Liver (tissue), 9 donors: ENCODE results near the gene C14orf180. TPM values are rescaled to one million over a fixed set of nuclear protein-coding genes. Genes with fewer than 3 reads are reported as not detected.

ENCODE experiments used
- DNase-seq: peaks from one replicate; pipeline ENCODE4 v3.0.0-alpha.2; 2017; ENCODE audit warnings: low spot score
- H3K27ac ChIP-seq, 2 donors: one replicate each; pipeline ENCODE4 v1.7.0; 2013; ENCODE audit warnings: inconsistent platforms in 2 of 2, low read length in 2 of 2, control low read depth in 1 of 2, low read depth in 1 of 2, mild to moderate bottlenecking in 1 of 2
- H3K27me3 ChIP-seq, 4 donors: one replicate each; pipeline versions ENCODE4 v1.6.1 to v1.7.0; 2013; ENCODE audit warnings: low read length in 3 of 4, inconsistent platforms in 1 of 4, mild to moderate bottlenecking in 1 of 4, moderate library complexity in 1 of 4; ENCODE audit not compliant: control insufficient read depth in 4 of 4, insufficient read depth in 4 of 4
- H3K36me3 ChIP-seq, 4 donors: one replicate each; pipeline versions ENCODE4 v1.6.1 to v1.7.0; 2013; ENCODE audit warnings: low read length in 3 of 4, mild to moderate bottlenecking in 3 of 4, low read depth in 1 of 4, moderate library complexity in 1 of 4; ENCODE audit not compliant: control insufficient read depth in 4 of 4, insufficient read depth in 3 of 4
- H3K4me1 ChIP-seq, 4 donors: one replicate each; pipeline versions ENCODE4 v1.6.1 to v1.7.0; 2013; ENCODE audit warnings: low read length in 3 of 4, mild to moderate bottlenecking in 3 of 4, moderate library complexity in 1 of 4; ENCODE audit not compliant: control insufficient read depth in 4 of 4, insufficient read depth in 4 of 4
- H3K4me3 ChIP-seq, 3 donors: one replicate each; pipeline versions ENCODE4 v1.6.1 to v1.7.0; 2013; ENCODE audit warnings: low read length in 3 of 3, control low read depth in 1 of 3, low read depth in 1 of 3, mild to moderate bottlenecking in 1 of 3
- H3K9ac ChIP-seq, 2 donors: one replicate each; pipeline ENCODE4 v1.7.0; 2013; ENCODE audit warnings: low read length in 2 of 2, mild to moderate bottlenecking in 2 of 2, moderate library complexity in 2 of 2, control low read depth in 1 of 2, low read depth in 1 of 2
- H3K9me3 ChIP-seq, 4 donors: one replicate each; pipeline versions ENCODE4 v1.6.1 to v1.7.0; 2013; ENCODE audit warnings: low read length in 3 of 4; ENCODE audit not compliant: control insufficient read depth in 4 of 4
- ATF3 ChIP-seq: IDR thresholded peaks from 2 replicates; pipeline ENCODE4 v1.6.1; 2016; ENCODE audit warnings: antibody characterized with exemption
- CTCF ChIP-seq: fragments of 150-350 bp; IDR thresholded peaks from 2 replicates; pipeline ENCODE4 v1.5.1; 2017; ENCODE audit warnings: improper control_type of control experiment, low read depth, low read length; ENCODE audit not compliant: missing input control
- EGR1 ChIP-seq, 2 donors: IDR thresholded peaks; 2 replicates each; pipeline ENCODE4 v1.6.1; 2016 to 2018; ENCODE audit warnings: antibody characterized with exemption in 2 of 2, low read depth in 2 of 2
- FOXA1 ChIP-seq: IDR thresholded peaks from 2 replicates; pipeline ENCODE4 v1.6.1; 2016; ENCODE audit warnings: antibody characterized with exemption
- FOXA2 ChIP-seq: IDR thresholded peaks from 2 replicates; pipeline ENCODE4 v1.6.1; 2016; ENCODE audit warnings: antibody characterized with exemption
- GABPA ChIP-seq, 2 donors: IDR thresholded peaks in 1 of 2; conservative IDR thresholded peaks in 1 of 2; 2 replicates each; pipeline ENCODE4 v1.6.1; 2016; ENCODE audit warnings: antibody characterized with exemption in 2 of 2, mild to moderate bottlenecking in 1 of 2, moderate library complexity in 1 of 2
- HNF4A ChIP-seq, 2 donors: conservative IDR thresholded peaks; 2 replicates each; pipeline ENCODE4 v1.6.1; 2016; ENCODE audit warnings: antibody characterized with exemption in 2 of 2, mild to moderate bottlenecking in 2 of 2
- HNF4G ChIP-seq: IDR thresholded peaks from 2 replicates; pipeline ENCODE4 v1.6.1; 2016; ENCODE audit warnings: antibody characterized with exemption
- JUND ChIP-seq, 2 donors: IDR thresholded peaks; 2 replicates each; pipeline ENCODE4 v1.6.1; 2016; ENCODE audit warnings: antibody characterized with exemption in 2 of 2
- MAX ChIP-seq: IDR thresholded peaks from 2 replicates; pipeline ENCODE4 v1.6.1; 2016; ENCODE audit warnings: antibody characterized with exemption
- NR2F2 ChIP-seq: IDR thresholded peaks from 2 replicates; pipeline ENCODE4 v1.6.1; 2016; ENCODE audit warnings: antibody characterized with exemption
- RAD21 ChIP-seq, 2 donors: IDR thresholded peaks; 2 replicates each; pipeline ENCODE4 v1.6.1; 2016; ENCODE audit warnings: antibody characterized with exemption in 2 of 2, mild to moderate bottlenecking in 2 of 2
- REST ChIP-seq: IDR thresholded peaks from 2 replicates; pipeline ENCODE4 v1.6.1; 2016; ENCODE audit warnings: antibody characterized with exemption, mild to moderate bottlenecking
- RXRA ChIP-seq, 2 donors: IDR thresholded peaks; 2 replicates each; pipeline ENCODE4 v1.6.1; 2017 to 2018; ENCODE audit warnings: antibody characterized with exemption in 2 of 2, mild to moderate bottlenecking in 1 of 2
- SP1 ChIP-seq: IDR thresholded peaks from 2 replicates; pipeline ENCODE4 v1.6.1; 2018; ENCODE audit warnings: antibody characterized with exemption, mild to moderate bottlenecking
- TAF1 ChIP-seq: conservative IDR thresholded peaks from 2 replicates; pipeline ENCODE4 v1.6.1; 2016; ENCODE audit warnings: antibody characterized with exemption, mild to moderate bottlenecking
- YY1 ChIP-seq: IDR thresholded peaks from 2 replicates; pipeline ENCODE4 v1.6.1; 2016; ENCODE audit warnings: antibody characterized with exemption, mild to moderate bottlenecking
- ZBTB33 ChIP-seq: IDR thresholded peaks from 2 replicates; pipeline ENCODE4 v1.6.1; 2016; ENCODE audit warnings: antibody characterized with exemption
- WGBS: extraction: QIAGEN DNeasy Blood & Tissue Kit; methylation state at CpG from one replicate; pipeline ENCODE4 v1.1.7; 2013; 5-methylcytosine and 5-hydroxymethylcytosine counted together
- polyA plus RNA-seq, 2 donors: library from polyadenylated mRNA; stranded (reverse) in 1 of 2; unstranded in 1 of 2; fragments of 200-250 nt in 1 of 2; fragments of >200 nt in 1 of 2; fragmentation: Nextera tagmentation in 1 of 2; extraction: Ambion mirVana in 1 of 2; gene quantifications; one replicate each; pipeline versions ENCODE4 v1.2.1 to v1.2.3, GENCODE V29; 2013 to 2015
- total RNA-seq, 2 donors: library from RNA; depleted of rRNA; stranded (reverse); fragments of >200 nt; gene quantifications; one replicate each; pipeline ENCODE4 v1.2.3, GENCODE V29; 2014
- donor health status: healthy.
- donor health status: healthy.
- donor health status: healthy.
- donor health status: healthy.
- donor health status: healthy.

C14orf180 gene
- total and polyA plus RNA-seq, 4 donors, result 0.09 to 4.0 (median 2.9) TPM

- no peak overlapping the region for H3K27ac ChIP-seq
- no peaks in the 10 kb centered on the region for H3K36me3 ChIP-seq
- no peaks in the 10 kb centered on the region for H3K4me1 ChIP-seq
- H3K4me3 ChIP-seq, result no peak overlapping the region
- TF ChIP-seq EGR1 (IDR thresholded peaks at IDR 0.05; ENCODE audit: low read depth in 2 of 2), result no peak
- TF ChIP-seq RXRA (IDR thresholded peaks at IDR 0.05), result no peak
- no peak for TF ChIP-seq RAD21 (IDR thresholded peaks at IDR 0.05)
- TF ChIP-seq SP1, result no peak
- no peak for TF ChIP-seq HNF4G
- TF ChIP-seq GABPA (IDR thresholded peaks at IDR 0.05 in 1 of 2, conservative IDR thresholded peaks at IDR 0.05 in 1 of 2), result no peak
- TF ChIP-seq CTCF, result no peak
- no peak for TF ChIP-seq ZBTB33
- TF ChIP-seq HNF4A (conservative IDR thresholded peaks at IDR 0.05), result no peak
- no peak for TF ChIP-seq YY1
- TF ChIP-seq MAX, result no peak
- no peak for TF ChIP-seq FOXA1
- TF ChIP-seq ATF3, result no peak
- TF ChIP-seq TAF1, result no peak
- no peak for TF ChIP-seq REST
- TF ChIP-seq FOXA2, result no peak
- no peak for TF ChIP-seq NR2F2
- TF ChIP-seq JUND (IDR thresholded peaks at IDR 0.05), result no peak
- H3K9ac ChIP-seq, result no peak overlapping the region
- H3K27me3 ChIP-seq, result peaks cover 0 to 7% (median 0%) of the 10 kb centered on the region in 4 donors
- WGBS, result 89% methylated on average over 12 of the region's 12 CpGs
- no peak for DNase-seq
- no peaks in the 10 kb centered on the region for H3K9me3 ChIP-seq
Measured at GRCh38 chr14:104598910-104599273, 19.3 kb downstream of the C14orf180 start.
